Activated CD8-positive, alpha-beta memory T cell treated with anti-CD3 and anti-CD28 coated beads for 24 hours (primary cell): Measurements from ENCODE around the gene ARHGEF11.

ENCODE experiments used
- DNase-seq: peaks from one replicate; pipeline ENCODE4 v3.0.0-alpha.2; 2020

Gene ARHGEF11

GRCh38 chr1:157050836-157051235 lies 5.3 kb upstream of the ARHGEF11 start:
- DNase-seq = no peak

- DNase-seq = no peak
Observed at GRCh38 chr1:157047062-157047410, 1.5 kb upstream of the ARHGEF11 start.

- DNase-seq = no peak
Observed at GRCh38 chr1:157044326-157044725, 1.2 kb downstream of the ARHGEF11 start.

GRCh38 chr1:157043685-157044084 lies 1.9 kb downstream of the ARHGEF11 start:
- no peak for DNase-seq

- no peak for DNase-seq
Observed at GRCh38 chr1:157042846-157043245, 2.7 kb downstream of the ARHGEF11 start.

GRCh38 chr1:157040802-157041201 lies 4.7 kb downstream of the ARHGEF11 start:
- no peak for DNase-seq

GRCh38 chr1:157035121-157035520 lies 10.4 kb downstream of the ARHGEF11 start:
- no peak for DNase-seq

GRCh38 chr1:157034137-157034800 lies 11.3 kb downstream of the ARHGEF11 start:
- DNase-seq = no peak

- DNase-seq = no peak
Observed at GRCh38 chr1:157033357-157033876, 12.1 kb downstream of the ARHGEF11 start.

GRCh38 chr1:157032303-157032702 lies 13.2 kb downstream of the ARHGEF11 start:
- DNase-seq = no peak

- DNase-seq = no peak
Observed at GRCh38 chr1:157030728-157031127, 14.8 kb downstream of the ARHGEF11 start.

GRCh38 chr1:157028674-157029073 lies 16.9 kb downstream of the ARHGEF11 start:
- no peak for DNase-seq

- no peak for DNase-seq
Observed at GRCh38 chr1:157025856-157026255, 19.7 kb downstream of the ARHGEF11 start.

- no peak for DNase-seq
Observed at GRCh38 chr1:157025385-157025784, 20.2 kb downstream of the ARHGEF11 start.

GRCh38 chr1:157021688-157022087 lies 23.9 kb downstream of the ARHGEF11 start:
- DNase-seq = no peak

GRCh38 chr1:157019457-157019856 lies 26.1 kb downstream of the ARHGEF11 start:
- DNase-seq = no peak

GRCh38 chr1:157011845-157012244 lies 33.7 kb downstream of the ARHGEF11 start:
- DNase-seq = no peak

- DNase-seq = no peak
Observed at GRCh38 chr1:157008502-157008901, 37.0 kb downstream of the ARHGEF11 start.

GRCh38 chr1:157007306-157007705 lies 38.2 kb downstream of the ARHGEF11 start:
- DNase-seq = no peak

GRCh38 chr1:157006676-157007075 lies 38.9 kb downstream of the ARHGEF11 start:
- DNase-seq = no peak

GRCh38 chr1:157005965-157006364 lies 39.6 kb downstream of the ARHGEF11 start:
- no peak for DNase-seq

- DNase-seq = no peak
Observed at GRCh38 chr1:157004806-157005205, 40.7 kb downstream of the ARHGEF11 start.

GRCh38 chr1:157004327-157004726 lies 41.2 kb downstream of the ARHGEF11 start:
- DNase-seq = no peak

- no peak for DNase-seq
Observed at GRCh38 chr1:157001304-157001703, 44.2 kb downstream of the ARHGEF11 start.

- DNase-seq = no peak
Observed at GRCh38 chr1:157000686-157001085, 44.9 kb downstream of the ARHGEF11 start.
